H1 (cell line): ENCODE measurements around the gene UGGT1. TPM values are rescaled to one million over a fixed set of nuclear protein-coding genes. Genes with fewer than 3 reads are reported as not detected.

Experiments used
- BACH1 ChIP-seq: IDR thresholded peaks from 2 replicates; pipeline ENCODE4 v1.6.1; 2012; ENCODE audit warnings: low read length, improper control_type of control experiment
- CHD7 ChIP-seq: fragments of 300-600 bp; sonication (generic); IDR thresholded peaks from 2 replicates; pipeline ENCODE4 v1.7.1; 2012; ENCODE audit warnings: low read length, moderate library complexity, mild to moderate bottlenecking, inconsistent platforms; ENCODE audit not compliant: insufficient replicate concordance
- CTCF ChIP-seq, 3 experiments: IDR thresholded peaks; 1 replicate in 2 of 3; 2 replicates in 1 of 3; pipeline versions ENCODE4 v1.5.1 to v1.6.1; 2011; ENCODE audit warnings: low read length in 3 of 3, mild to moderate bottlenecking in 3 of 3, inconsistent platforms in 2 of 3, low read depth in 1 of 3, moderate library complexity in 1 of 3; ENCODE audit not compliant: insufficient read depth in 1 of 3; ENCODE audit errors: control extremely low read depth in 1 of 3
- E2F6 ChIP-seq: IDR thresholded peaks from 2 replicates; pipeline ENCODE4 v1.6.1; 2012; ENCODE audit warnings: inconsistent platforms
- MAX ChIP-seq: IDR thresholded peaks from 2 replicates; pipeline ENCODE4 v1.6.1; 2012; ENCODE audit warnings: inconsistent platforms
- POLR2A ChIP-seq, 2 experiments: IDR thresholded peaks; 1 replicate in 1 of 2; 2 replicates in 1 of 2; pipeline ENCODE4 v1.6.1; 2011; ENCODE audit warnings: low read depth in 2 of 2, low read length in 2 of 2, mild to moderate bottlenecking in 2 of 2; ENCODE audit errors: control extremely low read depth in 1 of 2
- POU5F1 ChIP-seq: IDR thresholded peaks from 2 replicates; pipeline ENCODE4 v1.6.1; 2011; ENCODE audit warnings: low read depth, mild to moderate bottlenecking, low read length, moderate library complexity
- polyA plus RNA-seq, 7 experiments: library from polyadenylated mRNA; depleted of rRNA in 3 of 7; stranded (reverse) in 5 of 7; unstranded in 2 of 7; fragments of >200 nt in 5 of 7; fragments of 200-250 nt in 2 of 7; gene quantifications; 1 replicate in 5 of 7; 2 replicates in 1 of 7; 4 replicates in 1 of 7; pipeline versions ENCODE4 v1.2.1 to v1.2.3, GENCODE V29; 2011 to 2013; ENCODE audit warnings: missing spikeins in 2 of 7, mixed read lengths in 2 of 7
- total RNA-seq: library from RNA; stranded (reverse); fragmentation: NEBNext Ultra II Directional; extraction: Animal tissue kit (Norgen Biotek cat#: 25700); gene quantifications from 2 replicates; pipeline ENCODE4 v1.2.1, GENCODE V29; 2021

Gene UGGT1
- total and polyA plus RNA-seq, 2 of the 8 experiments (the other 6 are each of a cell fraction or from before 2014, with no cell fraction given), result 14.9 to 57.3 TPM

- TF ChIP-seq CHD7, result no peak
- TF ChIP-seq MAX, result no peak
- TF ChIP-seq BACH1, result no peak
- no peak for TF ChIP-seq POU5F1
- no peak for TF ChIP-seq POLR2A (IDR thresholded peaks at IDR 0.05; ENCODE audit: control extremely low read depth in 1 of 2, low read depth in 2 of 2, low read length in 2 of 2)
- no peak for TF ChIP-seq E2F6
- no peak for TF ChIP-seq CTCF (IDR thresholded peaks at IDR 0.05; ENCODE audit: control extremely low read depth in 1 of 3, insufficient read depth in 1 of 3, low read depth in 1 of 3, low read length in 3 of 3)
Observed at GRCh38 chr2:128159437-128159836, 68.4 kb downstream of the UGGT1 start (continued).
